NK-92 (cell line): ENCODE measurements around the gene LTO1.
"Not testable (repeated sequence)": the region's sequence is repeated elsewhere in the genome, so short reads cannot be mapped to it uniquely, and the experiment has no call there.

ENCODE experiments used
- DNase-seq: peaks from one replicate; lab custom pipeline; 2025; ENCODE audit not compliant: unreplicated experiment; lab: John Stamatoyannopoulos, UW

LTO1 gene

GRCh38 chr11:69636512-69637197 lies 38.5 kb downstream of the LTO1 start:
- no peak for DNase-seq

GRCh38 chr11:69635804-69636511 lies 39.2 kb downstream of the LTO1 start:
- DNase-seq = no peak

GRCh38 chr11:69635195-69635594 lies 40.0 kb downstream of the LTO1 start:
- DNase-seq = no peak

GRCh38 chr11:69634590-69634989 lies 40.6 kb downstream of the LTO1 start:
- DNase-seq = no peak

DNA sequence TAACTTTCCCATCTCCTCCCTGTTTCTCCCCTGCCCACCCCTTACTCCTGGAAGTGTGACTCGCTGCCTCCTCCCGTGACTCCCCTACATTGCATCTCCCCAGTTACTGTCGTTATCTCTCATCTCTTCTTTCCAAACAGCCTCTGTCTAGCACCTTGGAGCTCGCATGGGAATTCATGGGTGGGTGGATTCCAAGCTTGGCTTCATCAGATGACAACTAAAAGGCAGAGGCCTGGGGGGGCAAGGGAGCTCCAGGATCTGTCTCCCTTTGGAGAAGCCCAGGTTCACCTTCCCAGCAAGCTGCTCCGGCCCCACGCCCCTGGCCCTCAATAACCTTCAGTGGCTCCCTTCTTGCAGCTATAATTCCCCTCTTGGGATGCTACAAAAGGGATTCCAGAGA lies 41.1 kb downstream of the LTO1 start:
- DNase-seq = no peak

DNA sequence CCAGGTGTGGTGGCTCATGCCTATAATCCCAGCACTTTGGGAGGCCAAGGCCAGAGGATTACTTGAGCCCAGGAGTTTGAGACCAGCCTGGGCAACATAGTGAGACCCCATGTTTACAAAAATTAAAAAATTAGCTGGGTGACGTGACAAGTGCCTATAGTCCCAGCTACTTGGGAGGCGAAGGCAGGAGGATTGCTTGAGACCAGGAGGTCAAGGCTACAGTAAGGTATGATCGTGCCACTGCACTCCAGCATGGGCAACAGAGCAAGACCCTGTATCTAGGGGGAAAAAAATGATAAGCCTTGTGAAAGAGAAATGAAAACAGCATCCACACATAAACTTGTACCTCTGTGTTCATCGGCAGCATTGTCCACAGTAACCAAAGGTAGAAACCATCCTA lies 42.3 kb downstream of the LTO1 start:
- no peak for DNase-seq

DNA sequence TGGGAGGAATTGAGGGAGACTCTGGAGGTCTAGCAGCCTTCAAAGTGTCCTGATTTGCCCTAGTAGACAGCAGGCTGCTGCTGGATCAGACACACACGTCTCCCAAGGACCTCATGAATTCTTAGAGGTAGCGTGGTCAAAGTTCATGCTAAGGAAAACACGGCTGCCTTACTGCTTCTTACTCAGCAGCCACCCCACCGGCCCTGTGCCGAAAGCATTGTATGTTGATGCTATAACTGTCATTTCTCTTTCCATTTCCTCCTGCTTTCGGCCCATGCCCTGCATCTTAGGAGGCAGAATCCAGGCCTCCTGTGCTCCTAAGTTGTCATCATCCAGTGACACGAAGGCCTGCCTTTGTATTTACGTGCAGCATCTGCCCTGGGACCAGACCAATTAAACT lies 44.7 kb downstream of the LTO1 start:
- no peak for DNase-seq

- DNase-seq = no peak
These were observed 45.1 kb downstream of the LTO1 start for GRCh38 chr11:69630017-69630416.

GRCh38 chr11:69627551-69627950 lies 47.6 kb downstream of the LTO1 start:
- no peak for DNase-seq

DNA sequence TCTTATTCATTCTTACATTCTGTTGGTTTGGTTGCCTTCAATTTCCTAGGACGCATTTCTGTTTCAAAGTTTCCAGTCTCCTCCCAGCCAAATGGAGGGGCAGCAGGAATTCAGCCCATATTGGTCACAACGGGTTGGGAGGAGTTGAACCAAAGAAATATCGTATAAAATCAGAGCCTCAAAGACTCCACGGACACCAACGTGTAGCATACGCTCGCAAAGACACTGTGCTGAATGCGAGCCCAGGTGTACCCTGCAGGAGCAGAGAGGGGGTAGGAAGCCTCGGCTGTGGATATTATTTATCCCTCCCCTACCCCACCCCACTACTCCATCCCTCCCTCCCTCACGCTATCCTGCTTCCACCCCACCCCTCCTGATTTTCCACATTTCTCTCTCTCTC lies 49.7 kb downstream of the LTO1 start:
- no peak for DNase-seq

GRCh38 chr11:69624293-69624692 lies 50.9 kb downstream of the LTO1 start:
- DNase-seq = no peak

DNA sequence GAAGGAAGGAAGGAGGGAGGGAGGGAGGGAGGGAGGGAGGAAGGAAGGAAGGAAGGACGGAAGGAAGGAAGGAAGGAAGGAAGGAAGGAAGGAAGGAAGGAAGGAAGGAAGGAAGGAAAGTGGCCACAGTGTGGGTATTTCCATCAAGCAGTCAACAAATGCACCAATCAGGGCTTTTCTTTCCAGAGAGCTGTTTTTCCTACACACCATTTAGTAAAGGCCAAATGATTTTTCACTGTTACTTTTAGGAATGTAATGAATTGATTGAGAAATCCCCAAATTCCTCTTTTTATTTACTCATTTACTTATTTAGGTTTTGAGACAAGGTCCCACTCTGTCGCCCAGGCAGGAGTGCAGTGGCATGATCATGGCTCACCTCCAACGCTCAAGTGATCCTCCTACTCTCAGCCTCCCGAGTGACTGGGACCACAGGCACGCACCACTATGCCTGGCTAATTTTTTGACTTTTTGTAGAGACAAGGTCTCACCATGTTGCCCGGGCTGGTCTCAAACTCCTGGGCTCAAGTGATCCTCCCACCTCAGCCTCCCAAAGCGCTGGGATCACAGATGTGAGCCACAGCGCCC lies 53.0 kb downstream of the LTO1 start:
- DNase-seq = not testable (repeated sequence)

- DNase-seq = no peak
These were observed 54.4 kb downstream of the LTO1 start for GRCh38 chr11:69620683-69621290.

GRCh38 chr11:69618237-69618636 lies 56.9 kb downstream of the LTO1 start:
- no peak for DNase-seq

GRCh38 chr11:69617682-69618081 lies 57.5 kb downstream of the LTO1 start:
- no peak for DNase-seq

- DNase-seq = no peak
These were observed 57.9 kb downstream of the LTO1 start for GRCh38 chr11:69617220-69617619.
